Measurements from ENCODE around the gene TUBB4B. TPM values are rescaled to one million over a fixed set of nuclear protein-coding genes. Genes with fewer than 3 reads are reported as not detected.

Gene TUBB4B
- total and polyA plus RNA-seq, 2 experiments from 2014 or later = 334 to 389 TPM

GRCh38 chr9:137250329-137251193, 9.5 kb downstream of the TUBB4B start:
- no peak overlapping the region for H3K4me3 Mint-ChIP-seq
- H3K9me3 Mint-ChIP-seq = no peaks in the 10 kb centered on the region
- Histone ChIP-seq H3K9me2 (ENCODE audit: insufficient read depth) (no peaks in the 10 kb centered on the region), H3K4me3 (no peak overlapping the region), H4K20me1 (replicated peaks; ENCODE audit: insufficient read depth) (no peaks in the 10 kb centered on the region), H3K27me3 (ENCODE audit: insufficient read depth) (peaks cover 4% of the 10 kb centered on the region; the same call in 1 of the 2 replicates), H3K79me2 (replicated peaks; ENCODE audit: insufficient read depth) (peaks cover 1% of the 10 kb centered on the region), H3K36me3 (ENCODE audit: insufficient read depth) (no peaks in the 10 kb centered on the region), H3F3A (replicated peaks; ENCODE audit: low read depth) (peaks cover 5% of the 10 kb centered on the region), H3K4me2 (no peak overlapping the region), H3K27ac (ENCODE audit: low read depth) (no peak overlapping the region), H2AFZ (no peak overlapping the region), H3K4me1 (ENCODE audit: insufficient read depth) (peaks cover 8% of the 10 kb centered on the region; the same call in 1 of the 2 replicates)
- peaks cover 17% of the 10 kb centered on the region for H3K27me3 Mint-ChIP-seq (ENCODE audit: insufficient read depth, low read depth, poor library complexity)
- H3K36me3 Mint-ChIP-seq (ENCODE audit: low read depth) = no peaks in the 10 kb centered on the region
- TF ChIP-seq ZNF462 (CRISPR knock-in tag; IDR thresholded peaks at IDR 0.05) = no peak
- TF ChIP-seq REST (IDR thresholded peaks at IDR 0.05; ENCODE audit: unreplicated experiment) = no peak
- TF ChIP-seq ZNF114 (CRISPR knock-in tag; IDR thresholded peaks at IDR 0.05) = no peak
- TF ChIP-seq EZH2phosphoT487 (IDR thresholded peaks at IDR 0.05; ENCODE audit: unreplicated experiment) = no peak
- no peak for TF ChIP-seq JUNB (IDR thresholded peaks at IDR 0.05; ENCODE audit: unreplicated experiment)
- TF ChIP-seq ETS1 (IDR thresholded peaks at IDR 0.05) = no peak
- no peak for TF ChIP-seq EZH2 (IDR thresholded peaks at IDR 0.05; ENCODE audit: low read depth, unreplicated experiment)
- no peak for TF ChIP-seq STAT1 (IDR thresholded peaks at IDR 0.05; ENCODE audit: unreplicated experiment)
- no peak for TF ChIP-seq NANOG (IDR thresholded peaks at IDR 0.05; ENCODE audit: borderline replicate concordance)
- no peak for TF ChIP-seq CREB1 (CRISPR knock-in tag; IDR thresholded peaks at IDR 0.05; ENCODE audit: low read depth)
- TF ChIP-seq CTCF (conservative IDR thresholded peaks at IDR 0.05; ENCODE audit: low read depth in 2 of 2) = no peak
- no peak for TF ChIP-seq POLR2AphosphoS5 (IDR thresholded peaks at IDR 0.05; ENCODE audit: low read depth)
- TF ChIP-seq ZNF331 (CRISPR knock-in tag; IDR thresholded peaks at IDR 0.05; ENCODE audit: low read depth) = no peak
- no peak overlapping the region for H3K27ac Mint-ChIP-seq
- ATAC-seq (no peak), DNase-seq (ENCODE audit: low spot score) (no peak)
- H3K4me1 Mint-ChIP-seq = peaks cover 12% of the 10 kb centered on the region

Measured in GM23338 (cell line).